HG02884 (cell line): ENCODE measurements around the gene B3GALT6.
"Not testable (repeated sequence)": the region's sequence is repeated elsewhere in the genome, so short reads cannot be mapped to it uniquely, and the experiment has no call there.

ENCODE experiments used
- ATAC-seq: cut with Tn5 transposase; IDR thresholded peaks from one replicate; pipeline ENCODE4 v1.9.1; 2021; ENCODE audit warnings: mild to moderate bottlenecking, moderate library complexity; ENCODE audit not compliant: unreplicated experiment

The B3GALT6 gene

GRCh38 chr1:1242461-1243265 lies 10.6 kb downstream of the B3GALT6 start:
- ATAC-seq = no peak

- ATAC-seq = no peak
Observed at GRCh38 chr1:1243266-1243660, 11.2 kb downstream of the B3GALT6 start.

- no peak for ATAC-seq
Observed at GRCh38 chr1:1243807-1244191, 11.8 kb downstream of the B3GALT6 start.

GRCh38 chr1:1244192-1244811 lies 12.3 kb downstream of the B3GALT6 start:
- no peak for ATAC-seq

- no peak for ATAC-seq
Observed at GRCh38 chr1:1245178-1245816, 13.3 kb downstream of the B3GALT6 start.

GRCh38 chr1:1245817-1246576 lies 14.0 kb downstream of the B3GALT6 start:
- no peak for ATAC-seq

- ATAC-seq = no peak
Observed at GRCh38 chr1:1246577-1247340, 14.7 kb downstream of the B3GALT6 start, which contains the start of gene C1QTNF12. Gene C1QTNF12, minus strand, starts transcription at chr1:1246722. Its CDS starts 32 bp downstream, at chr1:1246690.

- ATAC-seq = no peak
Observed at GRCh38 chr1:1247341-1247913, 15.4 kb downstream of the B3GALT6 start.

- ATAC-seq = not testable (repeated sequence)
Observed at GRCh38 chr1:1248009-1248913, 16.2 kb downstream of the B3GALT6 start.

GRCh38 chr1:1250786-1251284 lies 18.8 kb downstream of the B3GALT6 start:
- ATAC-seq = no peak

GRCh38 chr1:1253314-1253713 lies 21.3 kb downstream of the B3GALT6 start:
- no peak for ATAC-seq

- no peak for ATAC-seq
Observed at GRCh38 chr1:1253972-1254666, 22.1 kb downstream of the B3GALT6 start.

- no peak for ATAC-seq
Observed at GRCh38 chr1:1254667-1254998, 22.6 kb downstream of the B3GALT6 start.

GRCh38 chr1:1255078-1255477 lies 23.0 kb downstream of the B3GALT6 start:
- ATAC-seq = no peak

- ATAC-seq = no peak
Observed at GRCh38 chr1:1255611-1256010, 23.6 kb downstream of the B3GALT6 start.

- no peak for ATAC-seq
Observed at GRCh38 chr1:1256956-1257871, 25.2 kb downstream of the B3GALT6 start.

- no peak for ATAC-seq
Observed at GRCh38 chr1:1259119-1259488, 27.1 kb downstream of the B3GALT6 start.
